HepG2 (cell line): ENCODE data around the gene XXYLT1. TPM values are rescaled to one million over a fixed set of nuclear protein-coding genes. Genes with fewer than 3 reads are reported as not detected.

Source experiments
- MLXIP ChIP-seq: sonication (generic); formaldehyde crosslinking; IDR thresholded peaks from 2 replicates; pipeline ENCODE4 v1.9.0; 2021; ENCODE audit warnings: missing genetic modification reagents, borderline replicate concordance
- MXD4 ChIP-seq: IDR thresholded peaks from 2 replicates; pipeline ENCODE4 v1.6.1; 2016; ENCODE audit warnings: mild to moderate bottlenecking, missing biosample characterization, missing genetic modification reagents
- NFAT5 ChIP-seq: sonication (generic); formaldehyde crosslinking; IDR thresholded peaks from 2 replicates; pipeline ENCODE4 v1.4.0; 2020; ENCODE audit warnings: missing genetic modification reagents
- RNF219 ChIP-seq: sonication (generic); formaldehyde crosslinking; IDR thresholded peaks from 2 replicates; pipeline ENCODE4 v1.5.0; 2020; ENCODE audit warnings: mild to moderate bottlenecking, missing genetic modification reagents
- TBP ChIP-seq: sonication (generic); formaldehyde crosslinking; IDR thresholded peaks from 2 replicates; pipeline ENCODE4 v1.5.0; 2020; ENCODE audit warnings: missing genetic modification reagents
- TCF12 ChIP-seq, 2 experiments: fragments of 450-650 bp in 1 of 2; sonication (generic) in 1 of 2; formaldehyde crosslinking in 1 of 2; IDR thresholded peaks; 2 replicates each; pipeline versions ENCODE4 v1.6.1 to v1.8.0; 2017 to 2022; ENCODE audit warnings: antibody characterized with exemption in 1 of 2, mild to moderate bottlenecking in 1 of 2, missing genetic modification reagents in 1 of 2, moderate library complexity in 1 of 2
- ZBTB10 ChIP-seq: sonication (generic); formaldehyde crosslinking; IDR thresholded peaks from 2 replicates; pipeline ENCODE4 v1.4.0; 2020; ENCODE audit warnings: missing genetic modification reagents, borderline replicate concordance
- ZNF614 ChIP-seq: IDR thresholded peaks from 2 replicates; pipeline ENCODE4 v1.6.1; 2018; ENCODE audit warnings: missing biosample characterization, missing genetic modification reagents, inconsistent platforms, borderline replicate concordance
- polyA plus RNA-seq, 8 experiments: library from polyadenylated mRNA; depleted of rRNA in 3 of 8; stranded (reverse) in 7 of 8; unstranded in 1 of 8; fragments of >200 nt; fragmentation: Illumina TruSeq in 4 of 8; extraction: Trizol in 4 of 8; gene quantifications; 2 replicates each; pipeline versions ENCODE4 v1.2.1 to v1.2.3, GENCODE V29; 2011 to 2016; ENCODE audit warnings: low read depth in 4 of 8, missing spikeins in 1 of 8, mixed read lengths in 1 of 8; ENCODE audit not compliant: insufficient read depth in 1 of 8
- total RNA-seq, 5 experiments: library from RNA; depleted of rRNA; stranded (reverse); fragments of >200 nt; fragmentation: Illumina TruSeq; extraction: Trizol; gene quantifications; 2 replicates each; pipeline ENCODE4 v1.2.3, GENCODE V29; 2016; ENCODE audit warnings: low read depth in 1 of 5

The XXYLT1 gene
- total and polyA plus RNA-seq, 2 of the 13 experiments (the other 11 are each of a cell fraction or from before 2014, with no cell fraction given): 17.7 to 19.0 TPM

GRCh38 chr3:195164573-195165264 lies 106.2 kb downstream of the XXYLT1 start (continued):
- TF ChIP-seq NFAT5 (CRISPR knock-in tag) (no peak), ZNF614 (peak; percentile 84; the same call in 1 of the 2 replicates), TCF12 (IDR thresholded peaks at IDR 0.05) (no peak), TCF12 (CRISPR knock-in tag; IDR thresholded peaks at IDR 0.05) (peak; percentile 97), TBP (CRISPR knock-in tag) (no peak), MLXIP (CRISPR knock-in tag) (no peak), ZBTB10 (CRISPR knock-in tag) (no peak; the same call in 1 of the 2 replicates), RNF219 (CRISPR knock-in tag) (peak; percentile 88), MXD4 (0 out of 2 replicates have a peak, but pooled peaks have one; percentile 59)
